NB4 (cell line): Measurements from ENCODE around the gene GRM5.

Experiments used
- DNase-seq: peaks from one replicate; pipeline ENCODE4 v3.0.0; 2010; ENCODE audit warnings: low read depth
- H3K4me3 ChIP-seq: one replicate; pipeline ENCODE4 v1.5.1; 2011; ENCODE audit warnings: mild to moderate bottlenecking, low read depth, low read length, moderate library complexity
- MAX ChIP-seq: IDR thresholded peaks from 2 replicates; pipeline ENCODE4 v1.6.1; 2011; ENCODE audit warnings: low read depth, low read length
- MYC ChIP-seq: IDR thresholded peaks from 2 replicates; pipeline ENCODE4 v1.6.1; 2011; ENCODE audit warnings: low read depth, low read length
- POLR2A ChIP-seq: IDR thresholded peaks from 2 replicates; pipeline ENCODE4 v1.6.1; 2011; ENCODE audit warnings: mild to moderate bottlenecking; ENCODE audit not compliant: insufficient read length; ENCODE audit errors: extremely low read depth
- TF ChIP-seq, protein P1 (sequence below): IDR thresholded peaks from one replicate; pipeline ENCODE4 v1.5.1; 2012; ENCODE audit warnings: low read depth, low read length

GRM5 gene

DNA sequence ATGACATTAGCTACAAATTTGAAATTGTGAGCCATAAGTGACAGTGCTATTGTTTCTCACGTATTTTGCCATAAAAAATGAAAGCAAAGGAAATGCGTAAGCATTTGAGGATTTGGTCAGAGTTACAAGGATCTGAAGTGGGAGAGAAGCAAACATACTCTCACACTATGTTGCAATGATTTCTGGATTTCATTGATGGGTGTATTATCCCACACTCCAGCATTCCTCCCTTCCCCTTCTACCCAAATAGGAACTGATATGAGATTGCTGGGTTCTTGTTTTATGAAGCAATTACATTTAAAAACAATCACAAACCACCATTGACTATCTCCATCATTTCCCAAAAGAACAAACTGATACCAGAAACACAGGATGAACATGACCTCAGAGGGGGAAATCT is 414.2 kb downstream of the GRM5 start:
- DNase-seq: no peak
- no peak overlapping the region for H3K4me3 ChIP-seq
- TF ChIP-seq POLR2A (no peak), MAX (no peak), MYC (no peak)
- TF ChIP-seq, protein P1, sequence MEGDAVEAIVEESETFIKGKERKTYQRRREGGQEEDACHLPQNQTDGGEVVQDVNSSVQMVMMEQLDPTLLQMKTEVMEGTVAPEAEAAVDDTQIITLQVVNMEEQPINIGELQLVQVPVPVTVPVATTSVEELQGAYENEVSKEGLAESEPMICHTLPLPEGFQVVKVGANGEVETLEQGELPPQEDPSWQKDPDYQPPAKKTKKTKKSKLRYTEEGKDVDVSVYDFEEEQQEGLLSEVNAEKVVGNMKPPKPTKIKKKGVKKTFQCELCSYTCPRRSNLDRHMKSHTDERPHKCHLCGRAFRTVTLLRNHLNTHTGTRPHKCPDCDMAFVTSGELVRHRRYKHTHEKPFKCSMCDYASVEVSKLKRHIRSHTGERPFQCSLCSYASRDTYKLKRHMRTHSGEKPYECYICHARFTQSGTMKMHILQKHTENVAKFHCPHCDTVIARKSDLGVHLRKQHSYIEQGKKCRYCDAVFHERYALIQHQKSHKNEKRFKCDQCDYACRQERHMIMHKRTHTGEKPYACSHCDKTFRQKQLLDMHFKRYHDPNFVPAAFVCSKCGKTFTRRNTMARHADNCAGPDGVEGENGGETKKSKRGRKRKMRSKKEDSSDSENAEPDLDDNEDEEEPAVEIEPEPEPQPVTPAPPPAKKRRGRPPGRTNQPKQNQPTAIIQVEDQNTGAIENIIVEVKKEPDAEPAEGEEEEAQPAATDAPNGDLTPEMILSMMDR: no peak

DNA sequence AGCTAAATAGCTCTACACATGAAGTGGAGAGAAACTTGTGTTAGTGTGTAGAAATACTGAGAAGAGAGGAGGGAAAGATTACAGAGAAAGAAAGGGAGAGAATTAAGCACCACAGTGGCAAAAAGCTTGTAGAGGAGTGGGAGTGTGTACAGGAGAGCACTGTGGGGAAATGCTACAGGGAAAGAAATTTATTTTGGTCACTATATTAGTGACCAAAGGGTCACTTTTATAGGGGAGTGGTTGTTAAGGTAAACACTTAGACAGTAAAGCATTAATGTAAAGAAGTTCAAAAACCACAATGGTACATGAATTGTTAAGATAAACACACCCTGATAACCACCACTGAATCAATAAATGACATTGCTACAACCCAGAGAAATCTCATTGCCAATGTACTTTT is 421.1 kb downstream of the GRM5 start:
- no peak for DNase-seq
- TF ChIP-seq, protein P1: no peak
- TF ChIP-seq POLR2A (no peak), MAX (no peak), MYC (no peak)
- H3K4me3 ChIP-seq: no peak overlapping the region

GRCh38 chr11:88632163-88632562 is 433.6 kb downstream of the GRM5 start:
- H3K4me3 ChIP-seq: no peak overlapping the region
- no peak for DNase-seq
- no peak for TF ChIP-seq MYC
- TF ChIP-seq POLR2A: no peak
- TF ChIP-seq MAX: no peak
- TF ChIP-seq, protein P1: no peak

GRCh38 chr11:88631497-88631896 is 434.3 kb downstream of the GRM5 start:
- no peak for DNase-seq
- TF ChIP-seq MAX: no peak
- TF ChIP-seq POLR2A: no peak
- no peak for TF ChIP-seq MYC
- TF ChIP-seq, protein P1: no peak
- no peak overlapping the region for H3K4me3 ChIP-seq

- H3K4me3 ChIP-seq: no peak overlapping the region
- TF ChIP-seq POLR2A (no peak), MAX (no peak), MYC (no peak)
- TF ChIP-seq, protein P1: no peak
- DNase-seq: no peak
Measured at GRCh38 chr11:88629496-88629895, 436.3 kb downstream of the GRM5 start.

- H3K4me3 ChIP-seq: no peak overlapping the region
- no peak for DNase-seq
Measured at GRCh38 chr11:88626216-88626615, 439.6 kb downstream of the GRM5 start.

More at GRCh38 chr11:88626216-88626615, 439.6 kb downstream of the GRM5 start:
- TF ChIP-seq MAX: no peak
- TF ChIP-seq, protein P1: no peak
